Uterus (tissue), 4 donors: ENCODE measurements around the gene RAD51D. TPM values are rescaled to one million over a fixed set of nuclear protein-coding genes. Genes with fewer than 3 reads are reported as not detected.
A peak's percentile ranks its signal among the peaks of the same experiment; 100 is the strongest.

ENCODE experiments used
- DNase-seq, 2 donors: peaks; one replicate each; pipeline ENCODE4 v3.0.0-alpha.2; 2019 to 2020
- H3K27ac ChIP-seq, 2 donors: fragments of 200-600 bp; sonication (generic); 1 replicate in 1 of 2; 2 replicates in 1 of 2; pipeline ENCODE4 v1.5.1; 2016 to 2018
- H3K27me3 ChIP-seq, 2 donors: fragments of 200-600 bp; sonication (generic); one replicate each; pipeline ENCODE4 v1.5.1; 2018 to 2019; ENCODE audit warnings: control low read depth in 1 of 2
- H3K36me3 ChIP-seq, 2 donors: fragments of 200-600 bp; sonication (generic); one replicate each; pipeline ENCODE4 v1.5.1; 2019; ENCODE audit warnings: control low read depth in 1 of 2
- H3K4me1 ChIP-seq, 2 donors: fragments of 200-600 bp; sonication (generic); one replicate each; pipeline ENCODE4 v1.5.1; 2018 to 2019; ENCODE audit warnings: control low read depth in 1 of 2
- H3K4me3 ChIP-seq, 2 donors: fragments of 200-600 bp; sonication (generic); 1 replicate in 1 of 2; 2 replicates in 1 of 2; pipeline ENCODE4 v1.5.1; 2018 to 2019; ENCODE audit warnings: mild to moderate bottlenecking in 1 of 2
- H3K9me3 ChIP-seq, 2 donors: fragments of 200-600 bp; sonication (generic); one replicate each; pipeline ENCODE4 v1.5.1; 2019; ENCODE audit warnings: control low read depth in 1 of 2
- CTCF ChIP-seq, 4 experiments: fragments of 200-600 bp in 2 of 4; fragments of 450-650 bp in 2 of 4; sonication (generic) in 2 of 4; IDR thresholded peaks; one replicate each; pipeline ENCODE4 v1.5.1; 2016 to 2019; ENCODE audit warnings: antibody characterized with exemption in 4 of 4, mild to moderate bottlenecking in 2 of 4, moderate library complexity in 1 of 4
- POLR2A ChIP-seq, 2 donors: fragments of 450-650 bp; IDR thresholded peaks; one replicate each; pipeline ENCODE4 v1.6.1; 2016; ENCODE audit warnings: antibody characterized with exemption in 2 of 2, mild to moderate bottlenecking in 1 of 2, moderate library complexity in 1 of 2
- intact Hi-C: fragments of 100-400 bp; cut with DNase I; formaldehyde crosslinking; loops from one replicate; pipeline ENCODE4 v1.15.1; 2023; ENCODE audit warnings: low total_unique reads
- total RNA-seq, 4 donors: library from RNA; depleted of rRNA in 3 of 4; stranded (reverse); fragments of >200 nt in 3 of 4; gene quantifications; one replicate each; pipeline versions ENCODE4 v1.1.0 to v1.2.4, GENCODE V29; 2014 to 2023
- donor health status: DM: yes; HTN: yes; CAD: no.

Gene RAD51D
- total RNA-seq, 4 donors from 2014 or later, result 0.29 to 17.4 (median 7.6) TPM

GRCh38 chr17:35056013-35056412, 63.6 kb downstream of the RAD51D start:
- no peaks in the 10 kb centered on the region for H3K36me3 ChIP-seq
- no peaks in the 10 kb centered on the region for H3K4me1 ChIP-seq
- H3K4me3 ChIP-seq, result no peak overlapping the region
- TF ChIP-seq CTCF (IDR thresholded peaks at IDR 0.05), result no peak
- TF ChIP-seq POLR2A (IDR thresholded peaks at IDR 0.05), result no peak
- H3K9me3 ChIP-seq, result no peaks in the 10 kb centered on the region
- intact Hi-C loops, result no loop called here
- no peaks in the 10 kb centered on the region for H3K27me3 ChIP-seq
- no peak overlapping the region for H3K27ac ChIP-seq
- DNase-seq, result no peak

- no peaks in the 10 kb centered on the region for H3K36me3 ChIP-seq
- H3K9me3 ChIP-seq, result no peaks in the 10 kb centered on the region
- no peak overlapping the region for H3K27ac ChIP-seq
- no peak for TF ChIP-seq POLR2A (IDR thresholded peaks at IDR 0.05)
- TF ChIP-seq CTCF (IDR thresholded peaks at IDR 0.05), result no peak
- DNase-seq, result no peak
- no peak overlapping the region for H3K4me3 ChIP-seq
- H3K4me1 ChIP-seq, result no peaks in the 10 kb centered on the region
- no peaks in the 10 kb centered on the region for H3K27me3 ChIP-seq
- intact Hi-C loops, result no loop called here
Measured at GRCh38 chr17:35053204-35053603, 66.5 kb downstream of the RAD51D start.

GRCh38 chr17:35052780-35053179, 66.9 kb downstream of the RAD51D start:
- no peak for DNase-seq
- intact Hi-C loops, result no loop called here
- no peaks in the 10 kb centered on the region for H3K9me3 ChIP-seq
- no peaks in the 10 kb centered on the region for H3K36me3 ChIP-seq
- H3K4me1 ChIP-seq, result no peaks in the 10 kb centered on the region
- H3K4me3 ChIP-seq, result no peak overlapping the region
- H3K27me3 ChIP-seq, result no peaks in the 10 kb centered on the region
- TF ChIP-seq POLR2A (IDR thresholded peaks at IDR 0.05), result no peak
- no peak overlapping the region for H3K27ac ChIP-seq

GRCh38 chr17:35052241-35052610, 67.4 kb downstream of the RAD51D start:
- Histone ChIP-seq H3K27ac (peak overlapping the region in 1 of 2 donors; percentile 39), H3K4me1 (no peaks in the 10 kb centered on the region)
- DNase-seq, result no peak

GRCh38 chr17:35051579-35052240, 68.0 kb downstream of the RAD51D start:
- H3K4me3 ChIP-seq, result no peak overlapping the region
- no peak for TF ChIP-seq CTCF (IDR thresholded peaks at IDR 0.05)
- TF ChIP-seq POLR2A (IDR thresholded peaks at IDR 0.05), result no peak
- intact Hi-C loops, result no loop called here
- no peaks in the 10 kb centered on the region for H3K27me3 ChIP-seq
- H3K9me3 ChIP-seq, result no peaks in the 10 kb centered on the region
- peak overlapping the region in 1 of 2 donors; percentile 39 for H3K27ac ChIP-seq
- no peaks in the 10 kb centered on the region for H3K4me1 ChIP-seq
- DNase-seq, result no peak
- no peaks in the 10 kb centered on the region for H3K36me3 ChIP-seq

More at GRCh38 chr17:35052241-35052610, 67.4 kb downstream of the RAD51D start:
- intact Hi-C loops, result no loop called here
- H3K36me3 ChIP-seq, result no peaks in the 10 kb centered on the region
- H3K4me3 ChIP-seq, result no peak overlapping the region
- H3K9me3 ChIP-seq, result no peaks in the 10 kb centered on the region
- TF ChIP-seq POLR2A (IDR thresholded peaks at IDR 0.05) (no peak), CTCF (IDR thresholded peaks at IDR 0.05) (no peak)
- no peaks in the 10 kb centered on the region for H3K27me3 ChIP-seq
